PC-3 (cell line): ENCODE data around the gene CHST11. TPM values are rescaled to one million over a fixed set of nuclear protein-coding genes. Genes with fewer than 3 reads are reported as not detected.

Source experiments
- ATAC-seq: fragments of 200-7000 bp; cut with Tn5 transposase; 2 replicates; pipeline ENCODE4 v1.9.1; 2020; ENCODE audit warnings: mild to moderate bottlenecking, moderate library complexity
- BruUV-seq: library from RNA; stranded (reverse); fragments of 400-500 nt; replicated peaks from 2 replicates; lab custom pipeline; 2021; lab: Mats Ljungman, UMichigan
- CTCF ChIA-PET: fragments of 300-600 bp; sonication (Branson Sonifier 250); formaldehyde crosslinking; loops from one replicate; lab custom pipeline; 2022; ENCODE audit warnings: antibody characterized with exemption; lab: Charles Lee
- POLR2A ChIA-PET: fragments of 300-600 bp; sonication (Branson Sonifier 250); formaldehyde crosslinking; loops from one replicate; lab custom pipeline; 2022; ENCODE audit warnings: antibody characterized with exemption; ENCODE audit not compliant: unreplicated experiment; lab: Charles Lee
- DNase-seq: peaks from one replicate; pipeline ENCODE4 v3.0.0-alpha.2; 2015
- H2AFZ ChIP-seq: fragments of 300-600 bp; sonication (generic); 2 replicates; pipeline ENCODE4 v1.6.0; 2016; ENCODE audit warnings: antibody characterized with exemption, low read length
- H3F3A ChIP-seq: fragments of 300-600 bp; sonication (generic); one replicate; pipeline ENCODE4 v1.6.0; 2017; ENCODE audit warnings: antibody characterized with exemption, low read length, control low read depth, mild to moderate bottlenecking; ENCODE audit not compliant: unreplicated experiment
- H3K27ac ChIP-seq: fragments of 300-600 bp; sonication (generic); 2 replicates; pipeline ENCODE4 v1.5.1; 2016; ENCODE audit warnings: mild to moderate bottlenecking, low read length
- H3K27me3 ChIP-seq: fragments of 300-600 bp; sonication (generic); 2 replicates; pipeline ENCODE4 v1.6.1; 2016; ENCODE audit warnings: low read length, mixed read lengths
- H3K36me3 ChIP-seq: fragments of 300-600 bp; sonication (generic); 2 replicates; pipeline ENCODE4 v1.6.1; 2016; ENCODE audit warnings: low read depth, mixed run types, low read length, mixed read lengths
- H3K4me1 ChIP-seq: fragments of 300-600 bp; sonication (generic); 2 replicates; pipeline ENCODE4 v1.5.1; 2016; ENCODE audit warnings: low read length; ENCODE audit not compliant: insufficient read depth
- H3K4me2 ChIP-seq: fragments of 300-600 bp; sonication (generic); 2 replicates; pipeline ENCODE4 v1.6.0; 2016; ENCODE audit warnings: low read length
- H3K4me3 ChIP-seq: fragments of 300-600 bp; sonication (generic); 2 replicates; pipeline ENCODE4 v1.5.1; 2016; ENCODE audit warnings: mild to moderate bottlenecking, low read length, mixed read lengths
- H3K79me2 ChIP-seq: fragments of 300-600 bp; sonication (generic); 2 replicates; pipeline ENCODE4 v1.6.1; 2017; ENCODE audit warnings: low read length, mixed read lengths
- H3K9ac ChIP-seq: fragments of 300-600 bp; sonication (generic); 2 replicates; pipeline ENCODE4 v1.6.0; 2016; ENCODE audit warnings: mild to moderate bottlenecking, low read length
- H3K9me2 ChIP-seq: fragments of 300-600 bp; sonication (generic); replicated peaks from 2 replicates; pipeline ENCODE4 v1.6.1; 2016; ENCODE audit warnings: mixed run types, low read length, mixed read lengths
- H3K9me3 ChIP-seq: fragments of 300-600 bp; sonication (generic); 2 replicates; pipeline ENCODE4 v1.6.1; 2016; ENCODE audit warnings: low read length, mixed read lengths
- H4K20me1 ChIP-seq: fragments of 300-600 bp; sonication (generic); 2 replicates; pipeline ENCODE4 v1.6.1; 2016; ENCODE audit warnings: low read length, mixed read lengths
- CTCF ChIP-seq: fragments of 300-600 bp; sonication (generic); conservative IDR thresholded peaks from 2 replicates; pipeline ENCODE4 v1.5.1; 2017; ENCODE audit warnings: antibody characterized with exemption, low read depth, mild to moderate bottlenecking, low read length
- EZH2 ChIP-seq: fragments of 300-600 bp; sonication (generic); IDR thresholded peaks from one replicate; pipeline ENCODE4 v1.6.1; 2017; ENCODE audit warnings: antibody characterized with exemption, mild to moderate bottlenecking, low read length; ENCODE audit not compliant: unreplicated experiment
- EZH2phosphoT487 ChIP-seq: fragments of 300-600 bp; sonication (generic); IDR thresholded peaks from 2 replicates; pipeline ENCODE4 v1.6.1; 2018; ENCODE audit warnings: mild to moderate bottlenecking, antibody characterized with exemption, low read length, borderline replicate concordance
- intact Hi-C: fragments of 100-400 bp; cut with micrococcal nuclease; formaldehyde crosslinking; loops from 2 replicates; pipeline ENCODE4 v1.9.0; 2023
- total RNA-seq: library from RNA; depleted of rRNA; stranded (reverse); fragments of >200 nt; gene quantifications from 2 replicates; pipeline ENCODE4 v1.2.3, GENCODE V29; 2014

Gene CHST11
- total RNA-seq, 1 experiment from 2014 or later = 53.5 TPM

- peak; percentile 88 for DNase-seq
- peak; percentile 89 for ATAC-seq
Measured at GRCh38 chr12:104763168-104763805, 306.5 kb downstream of the CHST11 start.

GRCh38 chr12:104764225-104765091, 307.7 kb downstream of the CHST11 start:
- TF ChIP-seq EZH2phosphoT487 (no peak), EZH2 (no peak), CTCF (no peak)
- ATAC-seq = no peak
- POLR2A ChIA-PET = interaction anchor here (0.6 kb wide), 1 partner anchor 80 kb away, joined by 3 read pairs; no protein-coding TSS in a partner anchor

More at GRCh38 chr12:104763168-104763805, 306.5 kb downstream of the CHST11 start:
- H3K27me3 ChIP-seq = no peaks in the 10 kb centered on the region
- no TSS peak for BruUV-seq
- H3K4me3 ChIP-seq = no peak overlapping the region
- intact Hi-C loops = loop anchor here (10.0 kb wide), 2 partner anchors 58 to 88 kb away; no protein-coding TSS in a partner anchor
- H2AFZ ChIP-seq = no peak overlapping the region
- TF ChIP-seq EZH2 = no peak
- TF ChIP-seq CTCF = no peak
- no peak for TF ChIP-seq EZH2phosphoT487
- CTCF ChIA-PET = no interaction called here
- POLR2A ChIA-PET = no interaction called here
- H3K27ac ChIP-seq = peak overlapping the region; percentile 14; the same call in 1 of the 2 replicates
- H3K4me1 ChIP-seq = peaks cover 20% of the 10 kb centered on the region
- no peaks in the 10 kb centered on the region for H3K9me3 ChIP-seq
- H3K79me2 ChIP-seq = no peaks in the 10 kb centered on the region
- H3K36me3 ChIP-seq = no peaks in the 10 kb centered on the region
- no peak overlapping the region for H3K9ac ChIP-seq
- H3K9me2 ChIP-seq = no peaks in the 10 kb centered on the region
- H4K20me1 ChIP-seq = no peaks in the 10 kb centered on the region
- peak overlapping the region; percentile 4; the same call in 1 of the 2 replicates for H3K4me2 ChIP-seq
- no peaks in the 10 kb centered on the region for H3F3A ChIP-seq

More at GRCh38 chr12:104764225-104765091, 307.7 kb downstream of the CHST11 start:
- no TSS peak for BruUV-seq
- CTCF ChIA-PET = interaction anchor here (1.0 kb wide), 1 partner anchor 383 kb away, joined by 5 read pairs; no protein-coding TSS in a partner anchor
- Histone ChIP-seq H3K79me2 (no peaks in the 10 kb centered on the region), H3K27me3 (no peaks in the 10 kb centered on the region), H3K4me3 (no peak overlapping the region), H3F3A (no peaks in the 10 kb centered on the region), H3K4me1 (peaks cover 23% of the 10 kb centered on the region), H3K9ac (no peak overlapping the region), H2AFZ (no peak overlapping the region), H3K4me2 (no peak overlapping the region), H3K9me3 (no peaks in the 10 kb centered on the region), H3K36me3 (no peaks in the 10 kb centered on the region), H4K20me1 (no peaks in the 10 kb centered on the region), H3K27ac (no peak overlapping the region), H3K9me2 (no peaks in the 10 kb centered on the region)
- no peak for DNase-seq
- intact Hi-C loops = loop anchor here (10.0 kb wide), 2 partner anchors 60 to 90 kb away; no protein-coding TSS in a partner anchor
